Trophoblast cell (in vitro differentiated cells and primary cell): ENCODE measurements around the gene MUTYH. TPM values are rescaled to one million over a fixed set of nuclear protein-coding genes. Genes with fewer than 3 reads are reported as not detected.
A peak's percentile ranks its signal among the peaks of the same experiment; 100 is the strongest.
"Not testable (repeated sequence)": the region's sequence is repeated elsewhere in the genome, so short reads cannot be mapped to it uniquely, and the experiment has no call there.

Experiments
- DNase-seq, 2 donors: peaks; one replicate each; pipeline ENCODE4 v3.0.0-alpha.2; 2016
- H2AFZ ChIP-seq: 2 replicates; pipeline ENCODE4 v1.6.1; 2013; ENCODE audit warnings: low read length, moderate library complexity, mild to moderate bottlenecking; ENCODE audit not compliant: insufficient read depth, poor library complexity
- H2AK5ac ChIP-seq: 2 replicates; pipeline ENCODE4 v1.6.1; 2013; ENCODE audit warnings: mild to moderate bottlenecking, low read length
- H2BK120ac ChIP-seq: 2 replicates; pipeline ENCODE4 v1.6.1; 2013; ENCODE audit warnings: low read length, mild to moderate bottlenecking, moderate library complexity; ENCODE audit not compliant: insufficient read depth, poor library complexity
- H2BK12ac ChIP-seq: 2 replicates; pipeline ENCODE4 v1.6.1; 2013; ENCODE audit warnings: mild to moderate bottlenecking, low read length, moderate library complexity
- H2BK5ac ChIP-seq: 2 replicates; pipeline ENCODE4 v1.6.1; 2013; ENCODE audit warnings: low read length, low read depth, moderate library complexity, mild to moderate bottlenecking; ENCODE audit not compliant: poor library complexity
- H3K14ac ChIP-seq: 2 replicates; pipeline ENCODE4 v1.6.1; 2013; ENCODE audit warnings: mild to moderate bottlenecking, low read length
- H3K18ac ChIP-seq: 2 replicates; pipeline ENCODE4 v1.6.1; 2013; ENCODE audit warnings: mild to moderate bottlenecking, low read length
- H3K23ac ChIP-seq: 2 replicates; pipeline ENCODE4 v1.6.1; 2013; ENCODE audit warnings: low read length
- H3K27ac ChIP-seq: 2 replicates; pipeline ENCODE4 v1.5.1; 2013; ENCODE audit warnings: low read depth, mild to moderate bottlenecking, inconsistent platforms, low read length, moderate library complexity
- H3K27me3 ChIP-seq: 2 replicates; pipeline ENCODE4 v1.6.1; 2013; ENCODE audit warnings: inconsistent platforms, mild to moderate bottlenecking, low read length, moderate library complexity; ENCODE audit not compliant: insufficient read depth
- H3K36me3 ChIP-seq, 2 experiments: 1 replicate in 1 of 2; 2 replicates in 1 of 2; pipeline ENCODE4 v1.6.1; 2013; ENCODE audit warnings: low read length in 2 of 2, mild to moderate bottlenecking in 2 of 2, moderate library complexity in 1 of 2; ENCODE audit not compliant: insufficient read depth in 2 of 2, control insufficient read depth in 1 of 2
- H3K4ac ChIP-seq: 2 replicates; pipeline ENCODE4 v1.6.1; 2013; ENCODE audit warnings: low read depth, mild to moderate bottlenecking, low read length, moderate library complexity
- H3K4me1 ChIP-seq, 2 experiments: 1 replicate in 1 of 2; 2 replicates in 1 of 2; pipeline ENCODE4 v1.6.1; 2013; ENCODE audit warnings: low read length in 2 of 2, mild to moderate bottlenecking in 2 of 2, moderate library complexity in 1 of 2; ENCODE audit not compliant: insufficient read depth in 2 of 2, control insufficient read depth in 1 of 2
- H3K4me2 ChIP-seq: 2 replicates; pipeline ENCODE4 v1.6.1; 2013; ENCODE audit warnings: inconsistent platforms, mild to moderate bottlenecking, low read length, moderate library complexity
- H3K4me3 ChIP-seq: 2 replicates; pipeline ENCODE4 v1.5.1; 2013; ENCODE audit warnings: mild to moderate bottlenecking, low read depth, low read length, inconsistent platforms
- H3K79me1 ChIP-seq: one replicate; pipeline ENCODE4 v1.6.1; 2013; ENCODE audit warnings: low read length
- H3K79me2 ChIP-seq: 2 replicates; pipeline ENCODE4 v1.6.1; 2013; ENCODE audit warnings: low read length, mild to moderate bottlenecking; ENCODE audit not compliant: control insufficient read depth, insufficient read depth, poor library complexity
- H3K9ac ChIP-seq: 2 replicates; pipeline ENCODE4 v1.6.1; 2013; ENCODE audit warnings: mild to moderate bottlenecking, low read length
- H3K9me3 ChIP-seq: 2 replicates; pipeline ENCODE4 v1.6.1; 2013; ENCODE audit warnings: low read depth, mild to moderate bottlenecking, control low read depth, inconsistent platforms, low read length; ENCODE audit not compliant: insufficient read depth
- H4K12ac ChIP-seq: 2 replicates; pipeline ENCODE4 v1.6.1; 2013; ENCODE audit warnings: low read depth, mild to moderate bottlenecking, low read length, moderate library complexity
- H4K8ac ChIP-seq: 2 replicates; pipeline ENCODE4 v1.6.1; 2013; ENCODE audit warnings: low read depth, mild to moderate bottlenecking, low read length, moderate library complexity
- H4K91ac ChIP-seq: one replicate; pipeline ENCODE4 v1.6.1; 2013; ENCODE audit warnings: low read depth, mild to moderate bottlenecking, low read length, moderate library complexity
- WGBS: extraction: QIAGEN DNeasy Blood & Tissue Kit; methylation state at CpG from one replicate; pipeline ENCODE4 v1.1.7; 2013; ENCODE audit warnings: missing lambda C conversion rate; ENCODE audit not compliant: insufficient read length, insufficient coverage; ENCODE audit errors: extremely low coverage; 5-methylcytosine and 5-hydroxymethylcytosine counted together
- polyA plus RNA-seq: library from polyadenylated mRNA; stranded (reverse); fragments of 200-250 nt; gene quantifications from 2 replicates; pipeline ENCODE4 v1.2.3, GENCODE V29; 2013

The MUTYH gene
- polyA plus RNA-seq: 10.0 and 10.3 TPM in 2 replicates

DNA sequence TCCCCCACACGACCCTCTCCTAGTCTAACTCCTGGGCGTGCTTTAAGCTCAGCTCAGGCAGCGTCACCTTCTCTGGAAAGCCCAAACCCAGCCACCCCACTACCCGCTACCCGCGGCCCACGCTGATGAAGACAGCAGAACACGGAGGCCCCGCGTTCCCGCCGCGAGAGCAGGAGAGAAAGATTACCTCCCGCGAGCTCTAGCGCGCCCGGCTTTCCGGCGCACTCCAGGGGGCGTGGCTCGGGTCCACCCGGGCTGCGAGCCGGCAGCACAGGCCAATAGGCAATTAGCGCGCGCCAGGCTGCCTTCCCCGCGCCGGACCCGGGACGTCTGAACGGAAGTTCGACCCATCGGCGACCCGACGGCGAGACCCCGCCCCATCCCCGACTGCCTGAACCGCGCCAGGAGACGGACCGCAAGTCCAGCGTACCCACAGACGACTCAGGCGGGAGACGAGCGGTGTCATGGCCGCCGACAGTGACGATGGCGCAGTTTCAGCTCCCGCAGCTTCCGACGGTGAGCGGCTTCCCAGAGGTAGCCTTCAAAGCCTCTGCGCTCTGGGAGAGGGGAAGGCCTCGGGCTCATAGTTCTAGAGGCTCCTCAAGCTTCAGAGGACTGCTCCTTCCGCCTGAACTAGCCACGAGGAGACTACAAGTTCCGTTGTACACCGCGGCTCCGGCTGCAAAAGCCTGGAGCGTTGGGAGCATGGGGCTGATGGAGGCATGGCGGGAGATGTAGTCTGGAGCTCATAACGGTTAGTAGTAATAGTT, at the start of gene MUTYH, which contains the start of gene TOE1:
MUTYH (minus strand) TSS at position 652 of the 770 bp plus-strand sequence. CDS start 5,935 bp downstream, outside the sequence.
TOE1 (plus strand) TSS at position 382 of the 770 bp plus-strand sequence; CDS start at position 465, 83 bp downstream.
- no peaks in the 10 kb centered on the region for H3K27me3 ChIP-seq
- peak within 1 kb of the TSS; percentile 74 for H3K18ac ChIP-seq
- H3K4me2 ChIP-seq: peak within 1 kb of the TSS; percentile 77
- H3K79me1 ChIP-seq: peaks cover 10% of the 10 kb centered on the region
- H3K79me2 ChIP-seq: peaks cover 6% of the 10 kb centered on the region
- H2BK5ac ChIP-seq: peak within 1 kb of the TSS; percentile 71
- WGBS: no CpG with 5 or more reads among the region's 70 CpGs
- peak within 1 kb of the TSS; percentile 88 for H4K8ac ChIP-seq
- peak within 1 kb of the TSS; percentile 71 for H2BK120ac ChIP-seq
- H3K4me3 ChIP-seq: peak within 1 kb of the TSS; percentile 76
- peak within 1 kb of the TSS; percentile 92 for H3K9ac ChIP-seq
- H2BK12ac ChIP-seq: no peak within 1 kb of the TSS
- peak within 1 kb of the TSS; percentile 59 for H4K91ac ChIP-seq
- H3K9me3 ChIP-seq: no peaks in the 10 kb centered on the region
- peak within 1 kb of the TSS; percentile 90 for H3K14ac ChIP-seq
- H3K36me3 ChIP-seq: peaks cover 21 to 26% of the 10 kb centered on the region in 2 experiments
- H3K23ac ChIP-seq: no peak within 1 kb of the TSS
- H4K12ac ChIP-seq: peak within 1 kb of the TSS; percentile 94
- DNase-seq: peak; percentile 87 to 91
- peaks cover 10 to 15% of the 10 kb centered on the region in 2 experiments for H3K4me1 ChIP-seq
- H3K27ac ChIP-seq: peak within 1 kb of the TSS; percentile 77
- H2AFZ ChIP-seq: peak within 1 kb of the TSS; percentile 59
- H3K4ac ChIP-seq: peak within 1 kb of the TSS; percentile 20
- H2AK5ac ChIP-seq: no peak within 1 kb of the TSS

GRCh38 chr1:45386219-45386618, 46.0 kb upstream of the MUTYH start:
- no CpG with 5 or more reads among the region's 3 CpGs for WGBS

GRCh38 chr1:45385302-45385701, 45.1 kb upstream of the MUTYH start:
- H4K8ac ChIP-seq: no peak overlapping the region
- WGBS: no CpG with 5 or more reads among the region's 3 CpGs
- H3K79me1 ChIP-seq: no peaks in the 10 kb centered on the region
- no peak overlapping the region for H3K27ac ChIP-seq
- no peak overlapping the region for H3K9ac ChIP-seq
- no peak overlapping the region for H2AK5ac ChIP-seq
- no peak overlapping the region for H3K18ac ChIP-seq
- no peak overlapping the region for H4K91ac ChIP-seq
- no peak for DNase-seq
- H3K4me1 ChIP-seq: no peaks in the 10 kb centered on the region
- H3K27me3 ChIP-seq: no peaks in the 10 kb centered on the region
- H2BK5ac ChIP-seq: no peak overlapping the region
- no peak overlapping the region for H3K4ac ChIP-seq
- H3K79me2 ChIP-seq: no peaks in the 10 kb centered on the region
- H3K4me2 ChIP-seq: no peak overlapping the region
- H2BK120ac ChIP-seq: no peak overlapping the region
- no peak overlapping the region for H3K4me3 ChIP-seq
- no peak overlapping the region for H2AFZ ChIP-seq
- H2BK12ac ChIP-seq: no peak overlapping the region
- H3K36me3 ChIP-seq: no peaks in the 10 kb centered on the region
- H3K14ac ChIP-seq: no peak overlapping the region
- no peaks in the 10 kb centered on the region for H3K9me3 ChIP-seq
- H4K12ac ChIP-seq: no peak overlapping the region
- no peak overlapping the region for H3K23ac ChIP-seq

More at GRCh38 chr1:45386219-45386618, 46.0 kb upstream of the MUTYH start:
- Histone ChIP-seq H3K4me2 (no peak overlapping the region), H3K9ac (no peak overlapping the region), H3K23ac (no peak overlapping the region), H3K18ac (no peak overlapping the region), H2BK5ac (no peak overlapping the region), H3K79me1 (no peaks in the 10 kb centered on the region), H2AFZ (no peak overlapping the region), H3K4ac (no peak overlapping the region), H3K4me3 (no peak overlapping the region), H2BK120ac (no peak overlapping the region), H3K36me3 (no peaks in the 10 kb centered on the region), H2BK12ac (no peak overlapping the region), H2AK5ac (no peak overlapping the region), H4K8ac (no peak overlapping the region), H3K4me1 (no peaks in the 10 kb centered on the region), H3K27ac (no peak overlapping the region), H3K79me2 (no peaks in the 10 kb centered on the region), H4K12ac (no peak overlapping the region), H3K14ac (no peak overlapping the region), H4K91ac (no peak overlapping the region), H3K27me3 (no peaks in the 10 kb centered on the region), H3K9me3 (no peaks in the 10 kb centered on the region)
- no peak for DNase-seq

DNA sequence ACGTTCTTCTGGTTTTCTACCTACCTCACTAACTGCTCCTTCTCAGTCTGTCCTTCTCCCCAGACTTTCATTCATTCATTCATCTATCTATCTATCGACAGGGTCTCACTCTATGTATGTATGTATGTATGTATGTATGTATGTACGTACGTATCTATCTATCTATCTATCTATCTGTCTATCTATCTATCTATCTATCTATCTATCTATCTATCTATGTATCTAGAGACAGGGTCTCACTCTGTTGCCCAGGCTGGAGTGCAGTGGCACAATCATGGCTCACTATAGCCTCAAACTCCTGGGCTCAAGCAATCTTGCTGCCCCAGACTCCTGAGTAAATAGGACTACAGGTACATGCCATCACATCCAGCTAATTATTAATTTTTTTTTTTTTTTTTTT, 44.0 kb upstream of the MUTYH start:
- H3K9me3 ChIP-seq, H3K9ac ChIP-seq, H2BK12ac ChIP-seq, H3K14ac ChIP-seq, H3K79me1 ChIP-seq, H3K4me3 ChIP-seq, H3K4me1 ChIP-seq, H3K4me2 ChIP-seq, DNase-seq, H3K79me2 ChIP-seq, H2BK120ac ChIP-seq, H3K18ac ChIP-seq, H2AK5ac ChIP-seq, H3K27ac ChIP-seq, H3K23ac ChIP-seq, H4K91ac ChIP-seq, H4K8ac ChIP-seq, H4K12ac ChIP-seq, H3K27me3 ChIP-seq, H2AFZ ChIP-seq, H3K36me3 ChIP-seq, H3K4ac ChIP-seq, H2BK5ac ChIP-seq: not testable (repeated sequence)
- WGBS: no CpG with 5 or more reads among the region's 4 CpGs
